PC-3 (cell line): ENCODE results near the gene XPC. TPM values are rescaled to one million over a fixed set of nuclear protein-coding genes. Genes with fewer than 3 reads are reported as not detected.
A peak's percentile ranks its signal among the peaks of the same experiment; 100 is the strongest.

Experiments used
- ATAC-seq: fragments of 200-7000 bp; cut with Tn5 transposase; 2 replicates; pipeline ENCODE4 v1.9.1; 2020; ENCODE audit warnings: mild to moderate bottlenecking, moderate library complexity
- BruUV-seq: library from RNA; stranded (reverse); fragments of 400-500 nt; replicated peaks from 2 replicates; lab custom pipeline; 2021; lab: Mats Ljungman, UMichigan
- CTCF ChIA-PET: fragments of 300-600 bp; sonication (Branson Sonifier 250); formaldehyde crosslinking; loops from one replicate; lab custom pipeline; 2022; ENCODE audit warnings: antibody characterized with exemption; lab: Charles Lee
- POLR2A ChIA-PET: fragments of 300-600 bp; sonication (Branson Sonifier 250); formaldehyde crosslinking; loops from one replicate; lab custom pipeline; 2022; ENCODE audit warnings: antibody characterized with exemption; ENCODE audit not compliant: unreplicated experiment; lab: Charles Lee
- DNase-seq: peaks from one replicate; pipeline ENCODE4 v3.0.0-alpha.2; 2015
- H2AFZ ChIP-seq: fragments of 300-600 bp; sonication (generic); 2 replicates; pipeline ENCODE4 v1.6.0; 2016; ENCODE audit warnings: antibody characterized with exemption, low read length
- H3F3A ChIP-seq: fragments of 300-600 bp; sonication (generic); one replicate; pipeline ENCODE4 v1.6.0; 2017; ENCODE audit warnings: antibody characterized with exemption, low read length, control low read depth, mild to moderate bottlenecking; ENCODE audit not compliant: unreplicated experiment
- H3K27ac ChIP-seq: fragments of 300-600 bp; sonication (generic); 2 replicates; pipeline ENCODE4 v1.5.1; 2016; ENCODE audit warnings: mild to moderate bottlenecking, low read length
- H3K27me3 ChIP-seq: fragments of 300-600 bp; sonication (generic); 2 replicates; pipeline ENCODE4 v1.6.1; 2016; ENCODE audit warnings: low read length, mixed read lengths
- H3K36me3 ChIP-seq: fragments of 300-600 bp; sonication (generic); 2 replicates; pipeline ENCODE4 v1.6.1; 2016; ENCODE audit warnings: low read depth, mixed run types, low read length, mixed read lengths
- H3K4me1 ChIP-seq: fragments of 300-600 bp; sonication (generic); 2 replicates; pipeline ENCODE4 v1.5.1; 2016; ENCODE audit warnings: low read length; ENCODE audit not compliant: insufficient read depth
- H3K4me2 ChIP-seq: fragments of 300-600 bp; sonication (generic); 2 replicates; pipeline ENCODE4 v1.6.0; 2016; ENCODE audit warnings: low read length
- H3K4me3 ChIP-seq: fragments of 300-600 bp; sonication (generic); 2 replicates; pipeline ENCODE4 v1.5.1; 2016; ENCODE audit warnings: mild to moderate bottlenecking, low read length, mixed read lengths
- H3K79me2 ChIP-seq: fragments of 300-600 bp; sonication (generic); 2 replicates; pipeline ENCODE4 v1.6.1; 2017; ENCODE audit warnings: low read length, mixed read lengths
- H3K9ac ChIP-seq: fragments of 300-600 bp; sonication (generic); 2 replicates; pipeline ENCODE4 v1.6.0; 2016; ENCODE audit warnings: mild to moderate bottlenecking, low read length
- H3K9me2 ChIP-seq: fragments of 300-600 bp; sonication (generic); replicated peaks from 2 replicates; pipeline ENCODE4 v1.6.1; 2016; ENCODE audit warnings: mixed run types, low read length, mixed read lengths
- H3K9me3 ChIP-seq: fragments of 300-600 bp; sonication (generic); 2 replicates; pipeline ENCODE4 v1.6.1; 2016; ENCODE audit warnings: low read length, mixed read lengths
- H4K20me1 ChIP-seq: fragments of 300-600 bp; sonication (generic); 2 replicates; pipeline ENCODE4 v1.6.1; 2016; ENCODE audit warnings: low read length, mixed read lengths
- EZH2 ChIP-seq: fragments of 300-600 bp; sonication (generic); IDR thresholded peaks from one replicate; pipeline ENCODE4 v1.6.1; 2017; ENCODE audit warnings: antibody characterized with exemption, mild to moderate bottlenecking, low read length; ENCODE audit not compliant: unreplicated experiment
- EZH2phosphoT487 ChIP-seq: fragments of 300-600 bp; sonication (generic); IDR thresholded peaks from 2 replicates; pipeline ENCODE4 v1.6.1; 2018; ENCODE audit warnings: mild to moderate bottlenecking, antibody characterized with exemption, low read length, borderline replicate concordance
- intact Hi-C: fragments of 100-400 bp; cut with micrococcal nuclease; formaldehyde crosslinking; loops from 2 replicates; pipeline ENCODE4 v1.9.0; 2023
- total RNA-seq: library from RNA; depleted of rRNA; stranded (reverse); fragments of >200 nt; gene quantifications from 2 replicates; pipeline ENCODE4 v1.2.3, GENCODE V29; 2014
- TF ChIP-seq, protein P1 (sequence below): fragments of 300-600 bp; sonication (generic); conservative IDR thresholded peaks from 2 replicates; pipeline ENCODE4 v1.5.1; 2017; ENCODE audit warnings: antibody characterized with exemption, low read depth, mild to moderate bottlenecking, low read length

Gene XPC
- total RNA-seq, 1 experiment from 2014 or later = 24.3 TPM

DNA sequence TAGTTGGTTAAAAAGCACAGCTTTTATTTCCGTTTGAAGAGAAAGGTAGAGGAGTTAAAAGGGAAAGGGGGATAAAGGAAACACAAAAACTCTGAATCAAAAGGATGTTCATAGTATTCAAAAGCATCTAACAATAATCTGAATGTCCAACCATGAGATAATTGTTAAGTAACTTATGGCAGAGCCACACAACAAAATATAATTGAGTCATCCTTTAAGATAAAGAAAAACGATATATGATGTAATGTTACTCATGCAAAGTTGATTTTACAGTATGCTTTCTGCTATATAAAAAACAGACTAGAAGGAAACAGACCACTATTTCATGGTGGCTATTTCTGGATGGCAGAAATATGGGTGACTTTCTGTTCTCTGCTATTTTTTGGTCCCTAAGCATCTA is 3.9 kb downstream of the XPC start:
- Histone ChIP-seq H3K4me1 (peaks cover 34% of the 10 kb centered on the region), H3K4me2 (no peak overlapping the region)

GRCh38 chr3:14172496-14172895 is 5.9 kb downstream of the XPC start:
- Histone ChIP-seq H3F3A (no peaks in the 10 kb centered on the region), H2AFZ (no peak overlapping the region), H3K4me3 (no peak overlapping the region), H3K9me2 (no peaks in the 10 kb centered on the region), H3K9ac (no peak overlapping the region), H3K9me3 (no peaks in the 10 kb centered on the region), H3K27me3 (no peaks in the 10 kb centered on the region), H3K79me2 (peaks cover 38% of the 10 kb centered on the region), H3K4me1 (peaks cover 30% of the 10 kb centered on the region), H3K36me3 (peaks cover 48% of the 10 kb centered on the region), H3K27ac (no peak overlapping the region), H3K4me2 (no peak overlapping the region), H4K20me1 (peaks cover 12% of the 10 kb centered on the region; the same call in 1 of the 2 replicates)
- intact Hi-C loops = no loop called here
- CTCF ChIA-PET = no interaction called here
- TF ChIP-seq, protein P1, sequence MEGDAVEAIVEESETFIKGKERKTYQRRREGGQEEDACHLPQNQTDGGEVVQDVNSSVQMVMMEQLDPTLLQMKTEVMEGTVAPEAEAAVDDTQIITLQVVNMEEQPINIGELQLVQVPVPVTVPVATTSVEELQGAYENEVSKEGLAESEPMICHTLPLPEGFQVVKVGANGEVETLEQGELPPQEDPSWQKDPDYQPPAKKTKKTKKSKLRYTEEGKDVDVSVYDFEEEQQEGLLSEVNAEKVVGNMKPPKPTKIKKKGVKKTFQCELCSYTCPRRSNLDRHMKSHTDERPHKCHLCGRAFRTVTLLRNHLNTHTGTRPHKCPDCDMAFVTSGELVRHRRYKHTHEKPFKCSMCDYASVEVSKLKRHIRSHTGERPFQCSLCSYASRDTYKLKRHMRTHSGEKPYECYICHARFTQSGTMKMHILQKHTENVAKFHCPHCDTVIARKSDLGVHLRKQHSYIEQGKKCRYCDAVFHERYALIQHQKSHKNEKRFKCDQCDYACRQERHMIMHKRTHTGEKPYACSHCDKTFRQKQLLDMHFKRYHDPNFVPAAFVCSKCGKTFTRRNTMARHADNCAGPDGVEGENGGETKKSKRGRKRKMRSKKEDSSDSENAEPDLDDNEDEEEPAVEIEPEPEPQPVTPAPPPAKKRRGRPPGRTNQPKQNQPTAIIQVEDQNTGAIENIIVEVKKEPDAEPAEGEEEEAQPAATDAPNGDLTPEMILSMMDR = no peak
- no peak for TF ChIP-seq EZH2
- TF ChIP-seq EZH2phosphoT487 = no peak
- DNase-seq = no peak
- POLR2A ChIA-PET = interaction anchor here (0.8 kb wide), 1 partner anchor 27 kb away, joined by 4 read pairs; no protein-coding TSS in a partner anchor
- no TSS peak for BruUV-seq
- no peak for ATAC-seq

More for the DNA sequence above, 3.9 kb downstream of the XPC start:
- Histone ChIP-seq H3F3A (no peaks in the 10 kb centered on the region), H3K4me3 (no peak overlapping the region), H3K9me3 (no peaks in the 10 kb centered on the region), H3K9me2 (no peaks in the 10 kb centered on the region), H3K27me3 (no peaks in the 10 kb centered on the region), H3K79me2 (peaks cover 54% of the 10 kb centered on the region), H3K36me3 (peaks cover 28% of the 10 kb centered on the region), H3K27ac (no peak overlapping the region), H2AFZ (no peak overlapping the region), H4K20me1 (peaks cover 12% of the 10 kb centered on the region; the same call in 1 of the 2 replicates), H3K9ac (no peak overlapping the region)
- ChIA-PET CTCF (no interaction called here), POLR2A (interaction anchor here (0.6 kb wide), 1 partner anchor 50 kb away, joined by 5 read pairs; the partner anchor contains the start of genes CHCHD4 and TMEM43)
- intact Hi-C loops = no loop called here
- BruUV-seq = no TSS peak
- ATAC-seq (no peak), DNase-seq (no peak)
- TF ChIP-seq, protein P1 = no peak
- TF ChIP-seq EZH2phosphoT487 (no peak), EZH2 (no peak)

DNA sequence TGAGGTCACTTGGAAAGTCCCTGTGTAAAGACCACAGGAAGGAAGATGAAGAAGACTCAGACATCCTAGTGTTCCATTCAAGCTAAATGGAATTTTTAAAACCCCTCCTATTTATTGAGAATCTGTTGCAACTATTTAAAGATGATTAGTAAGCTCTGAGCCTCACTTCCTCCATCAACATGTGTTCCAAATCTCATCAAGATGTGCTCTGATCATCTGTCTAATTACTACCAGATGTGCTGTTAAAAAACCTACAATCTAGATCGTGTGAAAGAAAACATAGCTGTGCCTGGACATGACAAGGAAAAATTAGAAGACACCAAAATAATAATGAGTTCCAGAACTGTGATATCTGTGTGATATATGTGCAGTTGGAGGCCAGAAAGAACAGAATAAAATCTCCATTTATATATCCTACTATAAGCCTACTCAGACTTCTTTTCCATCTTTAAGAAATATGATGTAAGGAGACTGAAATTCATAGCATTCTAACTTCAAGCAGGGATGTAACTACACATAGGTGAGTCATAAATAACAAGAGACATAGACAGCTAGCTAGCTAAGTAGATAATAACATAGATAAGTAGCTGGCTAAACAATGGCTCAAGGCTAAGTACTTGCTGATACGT is 7.8 kb downstream of the XPC start:
- TSS peak; percentile 14 for BruUV-seq
- Histone ChIP-seq H3K27ac (no peak overlapping the region), H3K4me2 (no peak overlapping the region), H3K36me3 (peaks cover 60% of the 10 kb centered on the region), H3K9me3 (no peaks in the 10 kb centered on the region), H3K79me2 (peaks cover 20% of the 10 kb centered on the region), H3F3A (no peaks in the 10 kb centered on the region), H4K20me1 (0 out of 2 replicates have a peak, but pooled peaks cover 7% of the 10 kb centered on the region), H3K4me3 (no peak overlapping the region), H2AFZ (no peak overlapping the region), H3K9me2 (no peaks in the 10 kb centered on the region), H3K27me3 (no peaks in the 10 kb centered on the region), H3K4me1 (peaks cover 15% of the 10 kb centered on the region; the same call in 1 of the 2 replicates), H3K9ac (no peak overlapping the region)
- TF ChIP-seq, protein P1 = no peak
- TF ChIP-seq EZH2phosphoT487 = no peak
- TF ChIP-seq EZH2 = no peak
- DNase-seq (peak; percentile 53), ATAC-seq (peak; percentile 85)
- CTCF ChIA-PET = interaction anchor here (0.6 kb wide), 1 partner anchor 25 kb away, joined by 3 read pairs; no protein-coding TSS in a partner anchor
- POLR2A ChIA-PET = interaction anchor here (0.9 kb wide), 1 partner anchor 8 kb away, joined by 3 read pairs; the partner anchor contains the start of genes LSM3 and XPC
- intact Hi-C loops = loop anchor here (1.0 kb wide), 1 partner anchor 26 kb away; no protein-coding TSS in a partner anchor
